Activated naive CD4-positive, alpha-beta T cell treated with anti-CD3 and anti-CD28 coated beads, Interleukin-2, amount 50 U/mL, for 16 hours (primary cell): Measurements from ENCODE around the gene RNF121.
A peak's percentile ranks its signal among the peaks of the same experiment; 100 is the strongest.

Source experiments
- DNase-seq: peaks from one replicate; pipeline ENCODE4 v3.0.0-alpha.2; 2020

Gene RNF121

GRCh38 chr11:72039856-72040401 is 111.1 kb downstream of the RNF121 start:
- DNase-seq: no peak

- peak; percentile 78 for DNase-seq
These were observed 111.9 kb downstream of the RNF121 start for GRCh38 chr11:72040491-72041363.

GRCh38 chr11:72041364-72042063 is 112.7 kb downstream of the RNF121 start:
- peak; percentile 44 for DNase-seq

GRCh38 chr11:72042064-72042745 is 113.4 kb downstream of the RNF121 start:
- no peak for DNase-seq

- DNase-seq: no peak
These were observed 117.0 kb downstream of the RNF121 start for GRCh38 chr11:72045849-72046248.
